Astrocyte (in vitro differentiated cells and primary cell): ENCODE data around the gene CHST11.

Experiments
- EZH2 ChIP-seq: IDR thresholded peaks from 2 replicates; pipeline ENCODE4 v1.6.1; 2012; ENCODE audit warnings: mild to moderate bottlenecking, low read length, inconsistent platforms; ENCODE audit not compliant: insufficient read depth
- TF ChIP-seq, protein P1 (sequence below): IDR thresholded peaks from 2 replicates; pipeline ENCODE4 v1.5.1; 2011; ENCODE audit warnings: low read depth, mild to moderate bottlenecking, inconsistent platforms, low read length, moderate library complexity; ENCODE audit not compliant: insufficient read depth

DNA sequence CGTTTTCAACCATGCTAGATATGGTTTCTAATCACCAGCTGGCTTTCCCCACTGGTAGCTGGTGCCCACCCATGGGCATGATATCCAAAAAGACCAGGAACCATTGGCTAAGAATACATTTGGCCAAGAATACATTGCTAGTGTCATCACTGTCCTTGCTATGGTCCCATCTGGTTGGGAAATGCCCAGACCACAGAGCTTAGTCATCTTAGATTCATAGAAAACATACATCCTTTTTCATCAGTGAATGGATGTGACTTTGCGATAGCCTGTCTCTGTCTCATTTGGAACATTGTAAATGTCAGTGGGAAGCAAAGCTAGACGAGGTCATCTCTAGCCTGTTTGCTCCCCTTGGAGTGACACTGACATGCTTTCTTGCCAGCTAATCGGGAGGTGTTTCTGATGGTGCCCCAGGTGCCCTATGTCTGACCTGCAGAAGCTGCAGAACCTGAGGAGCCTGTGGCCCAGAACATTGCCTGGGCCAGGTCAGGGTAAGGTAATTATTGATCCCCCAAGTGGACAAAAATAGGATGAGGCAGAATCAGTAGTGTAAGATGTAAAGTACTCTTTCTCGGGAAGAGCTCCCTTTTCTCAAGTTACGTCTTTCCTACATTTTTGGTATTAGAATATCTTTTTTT is 306.5 kb downstream of the CHST11 start:
- TF ChIP-seq, protein P1, sequence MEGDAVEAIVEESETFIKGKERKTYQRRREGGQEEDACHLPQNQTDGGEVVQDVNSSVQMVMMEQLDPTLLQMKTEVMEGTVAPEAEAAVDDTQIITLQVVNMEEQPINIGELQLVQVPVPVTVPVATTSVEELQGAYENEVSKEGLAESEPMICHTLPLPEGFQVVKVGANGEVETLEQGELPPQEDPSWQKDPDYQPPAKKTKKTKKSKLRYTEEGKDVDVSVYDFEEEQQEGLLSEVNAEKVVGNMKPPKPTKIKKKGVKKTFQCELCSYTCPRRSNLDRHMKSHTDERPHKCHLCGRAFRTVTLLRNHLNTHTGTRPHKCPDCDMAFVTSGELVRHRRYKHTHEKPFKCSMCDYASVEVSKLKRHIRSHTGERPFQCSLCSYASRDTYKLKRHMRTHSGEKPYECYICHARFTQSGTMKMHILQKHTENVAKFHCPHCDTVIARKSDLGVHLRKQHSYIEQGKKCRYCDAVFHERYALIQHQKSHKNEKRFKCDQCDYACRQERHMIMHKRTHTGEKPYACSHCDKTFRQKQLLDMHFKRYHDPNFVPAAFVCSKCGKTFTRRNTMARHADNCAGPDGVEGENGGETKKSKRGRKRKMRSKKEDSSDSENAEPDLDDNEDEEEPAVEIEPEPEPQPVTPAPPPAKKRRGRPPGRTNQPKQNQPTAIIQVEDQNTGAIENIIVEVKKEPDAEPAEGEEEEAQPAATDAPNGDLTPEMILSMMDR: no peak
- TF ChIP-seq EZH2: no peak
